Gastrocnemius medialis (tissue), 4 donors: Measurements from ENCODE around the gene DRAM1. TPM values are rescaled to one million over a fixed set of nuclear protein-coding genes. Genes with fewer than 3 reads are reported as not detected.
"Not testable (repeated sequence)": the region's sequence is repeated elsewhere in the genome, so short reads cannot be mapped to it uniquely, and the experiment has no call there.

Experiments used
- ATAC-seq, 2 donors: fragments of 150-250 bp; one replicate each; pipeline ENCODE4 v1.9.1; 2016
- DNase-seq, 2 donors: peaks; one replicate each; pipeline ENCODE4 v3.0.0-alpha.2; 2019
- H3K27ac ChIP-seq, 4 donors: fragments of 200-600 bp; sonication (generic); 1 replicate in 1 of 4; 2 replicates in 3 of 4; pipeline ENCODE4 v1.5.1; 2016 to 2018; ENCODE audit warnings: mild to moderate bottlenecking in 2 of 4, moderate library complexity in 1 of 4
- H3K27me3 ChIP-seq, 3 donors: fragments of 200-600 bp; sonication (generic) in 2 of 3; 1 replicate in 1 of 3; 2 replicates in 2 of 3; pipeline versions ENCODE4 v1.5.1 to v1.6.0; 2016 to 2019; ENCODE audit warnings: mild to moderate bottlenecking in 1 of 3, moderate library complexity in 1 of 3
- H3K36me3 ChIP-seq, 2 donors: fragments of 200-600 bp; sonication (generic) in 1 of 2; one replicate each; pipeline ENCODE4 v1.5.1; 2017 to 2018
- H3K4me1 ChIP-seq, 2 donors: fragments of 200-600 bp; sonication (generic) in 1 of 2; one replicate each; pipeline ENCODE4 v1.5.1; 2016 to 2017; ENCODE audit warnings: mild to moderate bottlenecking in 2 of 2
- H3K4me3 ChIP-seq, 4 donors: fragments of 200-600 bp; sonication (generic) in 3 of 4; 1 replicate in 1 of 4; 2 replicates in 3 of 4; pipeline ENCODE4 v1.5.1; 2016 to 2019; ENCODE audit warnings: mild to moderate bottlenecking in 2 of 4
- H3K9me3 ChIP-seq, 3 donors: fragments of 200-600 bp; sonication (generic) in 2 of 3; 1 replicate in 1 of 3; 2 replicates in 2 of 3; pipeline ENCODE4 v1.5.1; 2016 to 2019
- CTCF ChIP-seq, 5 experiments: fragments of 450-650 bp in 3 of 5; fragments of 200-600 bp in 2 of 5; sonication (generic) in 2 of 5; IDR thresholded peaks in 4 of 5; conservative IDR thresholded peaks in 1 of 5; 1 replicate in 4 of 5; 2 replicates in 1 of 5; pipeline ENCODE4 v1.5.1; 2016 to 2019; ENCODE audit warnings: antibody characterized with exemption in 5 of 5, mild to moderate bottlenecking in 3 of 5, moderate library complexity in 3 of 5
- POLR2A ChIP-seq, 2 donors: fragments of 450-650 bp; IDR thresholded peaks; one replicate each; pipeline ENCODE4 v1.6.1; 2017; ENCODE audit warnings: antibody characterized with exemption in 2 of 2, mild to moderate bottlenecking in 2 of 2, moderate library complexity in 2 of 2
- in situ Hi-C, 4 donors: fragments of 200-750 bp; cut with MboI; loops; one replicate each; pipeline versions ENCODE4 v1.15.0 to v1.8.0; 2017; ENCODE audit warnings: low sequenced_read_pairs in 4 of 4
- intact Hi-C: fragments of 100-400 bp; cut with DNase I; formaldehyde crosslinking; loops from one replicate; pipeline ENCODE4 v1.15.1; 2023; ENCODE audit warnings: low total_unique reads
- total RNA-seq, 4 donors: library from RNA; depleted of rRNA; stranded (reverse); fragments of >200 nt; gene quantifications; one replicate each; pipeline versions ENCODE4 v1.1.0 to v1.2.3, GENCODE V29; 2016

Gene DRAM1
- total RNA-seq, 4 donors from 2014 or later: 2.9 to 7.2 (median 4.1) TPM

- in situ Hi-C loops (no loop called here), intact Hi-C loops (no loop called here)
- Histone ChIP-seq H3K27ac (no peak overlapping the region), H3K9me3 (no peaks in the 10 kb centered on the region), H3K4me3 (no peak overlapping the region), H3K36me3 (no peaks in the 10 kb centered on the region), H3K4me1 (no peaks in the 10 kb centered on the region), H3K27me3 (no peaks in the 10 kb centered on the region)
- no peak for TF ChIP-seq POLR2A (IDR thresholded peaks at IDR 0.05)
- no peak for TF ChIP-seq CTCF (IDR thresholded peaks at IDR 0.05 in 4 of 5, conservative IDR thresholded peaks at IDR 0.05 in 1 of 5)
- ATAC-seq (peak; percentile 27 to 64), DNase-seq (no peak)
These were observed 20.3 kb upstream of the DRAM1 start for GRCh38 chr12:101857043-101857558.

GRCh38 chr12:101858361-101858760 is 19.0 kb upstream of the DRAM1 start:
- no peaks in the 10 kb centered on the region for H3K27me3 ChIP-seq
- TF ChIP-seq POLR2A (IDR thresholded peaks at IDR 0.05): no peak
- no peak for TF ChIP-seq CTCF (IDR thresholded peaks at IDR 0.05 in 4 of 5, conservative IDR thresholded peaks at IDR 0.05 in 1 of 5)
- no peak for DNase-seq
- intact Hi-C loops: no loop called here
- in situ Hi-C loops: no loop called here
- H3K27ac ChIP-seq: no peak overlapping the region
- no peak overlapping the region for H3K4me3 ChIP-seq
- ATAC-seq: no peak
- no peaks in the 10 kb centered on the region for H3K9me3 ChIP-seq
- H3K36me3 ChIP-seq: no peaks in the 10 kb centered on the region
- no peaks in the 10 kb centered on the region for H3K4me1 ChIP-seq

DNA sequence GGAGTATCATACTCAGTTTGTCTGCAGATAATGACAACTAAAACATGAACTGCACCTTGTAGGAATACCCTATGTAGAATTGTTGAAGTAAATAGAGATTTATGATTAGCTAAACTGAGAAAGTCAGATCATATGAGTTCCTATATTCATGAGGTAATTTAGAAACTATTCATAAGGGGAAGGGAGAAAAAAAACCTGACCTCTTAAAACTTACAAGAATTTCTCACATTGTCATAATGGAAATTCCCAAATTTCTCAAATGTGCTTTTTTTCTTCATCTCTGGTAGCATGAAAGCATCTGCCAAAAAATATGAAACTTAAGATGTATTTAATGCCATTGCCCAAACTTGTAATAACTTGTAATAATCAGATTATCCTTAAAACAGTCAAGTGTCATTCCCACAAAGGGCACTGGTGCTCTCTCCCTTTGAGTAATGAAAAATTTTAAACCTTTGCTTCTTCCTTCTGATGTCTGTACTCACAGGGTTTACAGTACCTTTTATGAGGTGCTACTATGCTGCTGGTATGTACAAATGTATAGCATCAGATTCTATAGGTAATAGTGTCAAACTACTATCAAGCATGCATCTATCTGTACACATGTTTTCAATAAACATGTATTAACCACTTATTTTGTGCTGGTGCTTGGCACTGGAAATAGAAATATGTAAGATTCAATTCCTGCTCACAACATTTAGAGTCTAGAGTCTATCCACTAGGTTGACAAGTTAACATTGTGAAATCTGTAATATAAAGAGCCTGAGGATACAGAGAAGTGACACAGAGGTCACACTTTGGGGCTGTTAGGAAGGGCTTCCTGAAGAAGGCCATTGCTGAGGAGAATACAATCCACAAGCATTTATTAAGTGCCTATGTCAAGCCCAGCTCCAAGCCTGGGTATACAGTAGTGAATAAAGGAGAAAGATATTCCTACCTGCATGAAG is 17.4 kb upstream of the DRAM1 start:
- H3K9me3 ChIP-seq: no peaks in the 10 kb centered on the region
- DNase-seq (no peak), ATAC-seq (no peak)
- intact Hi-C loops (no loop called here), in situ Hi-C loops (no loop called here)
- no peak overlapping the region for H3K27ac ChIP-seq
- H3K36me3 ChIP-seq: no peaks in the 10 kb centered on the region
- no peaks in the 10 kb centered on the region for H3K27me3 ChIP-seq
- no peak overlapping the region for H3K4me3 ChIP-seq
- H3K4me1 ChIP-seq: no peaks in the 10 kb centered on the region
- TF ChIP-seq CTCF (IDR thresholded peaks at IDR 0.05 in 4 of 5, conservative IDR thresholded peaks at IDR 0.05 in 1 of 5): no peak
- TF ChIP-seq POLR2A (IDR thresholded peaks at IDR 0.05): no peak

GRCh38 chr12:101861688-101862087 is 15.7 kb upstream of the DRAM1 start:
- ATAC-seq, H3K27ac ChIP-seq, H3K36me3 ChIP-seq, intact Hi-C loops, in situ Hi-C loops, H3K27me3 ChIP-seq, DNase-seq, H3K4me1 ChIP-seq, H3K9me3 ChIP-seq, H3K4me3 ChIP-seq: not testable (repeated sequence)

- DNase-seq: no peak
- H3K27ac ChIP-seq: no peak overlapping the region
- in situ Hi-C loops: no loop called here
- no peak overlapping the region for H3K4me3 ChIP-seq
- peaks cover 0 to 4% of the 10 kb centered on the region in 2 donors for H3K4me1 ChIP-seq
- no peak for ATAC-seq
- no peaks in the 10 kb centered on the region for H3K9me3 ChIP-seq
- no peaks in the 10 kb centered on the region for H3K36me3 ChIP-seq
- intact Hi-C loops: no loop called here
- no peaks in the 10 kb centered on the region for H3K27me3 ChIP-seq
- TF ChIP-seq CTCF (IDR thresholded peaks at IDR 0.05 in 4 of 5, conservative IDR thresholded peaks at IDR 0.05 in 1 of 5) (no peak), POLR2A (IDR thresholded peaks at IDR 0.05) (no peak)
These were observed 15.1 kb upstream of the DRAM1 start for GRCh38 chr12:101862245-101862644.
